Measurements from ENCODE around the gene UBB. TPM values are rescaled to one million over a fixed set of nuclear protein-coding genes. Genes with fewer than 3 reads are reported as not detected.

Gene UBB
- total and polyA plus RNA-seq, 9 of the 15 experiments (the other 6 are each of a cell fraction or from before 2014, with no cell fraction given): 1,069 to 4,143 (median 1,696) TPM

GRCh38 chr17:16419074-16419928 lies 38.4 kb downstream of the UBB start (continued):
- TF ChIP-seq, protein P1, sequence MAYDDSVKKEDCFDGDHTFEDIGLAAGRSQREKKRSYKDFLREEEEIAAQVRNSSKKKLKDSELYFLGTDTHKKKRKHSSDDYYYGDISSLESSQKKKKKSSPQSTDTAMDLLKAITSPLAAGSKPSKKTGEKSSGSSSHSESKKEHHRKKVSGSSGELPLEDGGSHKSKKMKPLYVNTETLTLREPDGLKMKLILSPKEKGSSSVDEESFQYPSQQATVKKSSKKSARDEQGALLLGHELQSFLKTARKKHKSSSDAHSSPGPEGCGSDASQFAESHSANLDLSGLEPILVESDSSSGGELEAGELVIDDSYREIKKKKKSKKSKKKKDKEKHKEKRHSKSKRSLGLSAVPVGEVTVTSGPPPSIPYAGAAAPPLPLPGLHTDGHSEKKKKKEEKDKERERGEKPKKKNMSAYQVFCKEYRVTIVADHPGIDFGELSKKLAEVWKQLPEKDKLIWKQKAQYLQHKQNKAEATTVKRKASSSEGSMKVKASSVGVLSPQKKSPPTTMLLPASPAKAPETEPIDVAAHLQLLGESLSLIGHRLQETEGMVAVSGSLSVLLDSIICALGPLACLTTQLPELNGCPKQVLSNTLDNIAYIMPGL (CRISPR knock-in tag; IDR thresholded peaks at IDR 0.05): no peak
- TF ChIP-seq HDAC3 (IDR thresholded peaks at IDR 0.05; ENCODE audit: borderline replicate concordance, partially characterized antibody) (no peak), MYNN (IDR thresholded peaks at IDR 0.05) (peak; percentile 50; the same call in 1 of the 2 replicates), MYNN (CRISPR knock-in tag; IDR thresholded peaks at IDR 0.05) (no peak), ZNF740 (CRISPR knock-in tag; IDR thresholded peaks at IDR 0.05) (no peak; the same call in 1 of the 2 replicates), ZNF740 (tag; IDR thresholded peaks at IDR 0.05) (no peak), RCOR1 (IDR thresholded peaks at IDR 0.05; ENCODE audit: borderline replicate concordance in 1 of 2, low read depth in 2 of 2, low read length in 2 of 2) (peak in 1 of 2 experiments; percentile 75; a peak in 1 of 4 replicates), NFE2 (IDR thresholded peaks at IDR 0.05; ENCODE audit: low read depth) (peak; percentile 63), ZBTB26 (CRISPR knock-in tag; IDR thresholded peaks at IDR 0.05) (0 out of 2 replicates have a peak, but pooled peaks have one; percentile 4), TBL1XR1 (IDR thresholded peaks at IDR 0.05; ENCODE audit: low read length in 2 of 2) (peak in 1 of 2 experiments; percentile 55; a peak in 1 of 4 replicates), E2F1 (CRISPR knock-in tag; IDR thresholded peaks at IDR 0.05) (no peak), CREB1 (IDR thresholded peaks at IDR 0.05) (no peak), CREB1 (CRISPR knock-in tag; IDR thresholded peaks at IDR 0.05) (no peak), MTA1 (IDR thresholded peaks at IDR 0.05; ENCODE audit: borderline replicate concordance) (no peak), BACH1 (tag; IDR thresholded peaks at IDR 0.05) (peak; percentile 50; the same call in 1 of the 2 replicates), MEF2A (IDR thresholded peaks at IDR 0.05; ENCODE audit: control insufficient read depth, low read depth, low read length) (no peak)
- TF ChIP-seq, protein P2, sequence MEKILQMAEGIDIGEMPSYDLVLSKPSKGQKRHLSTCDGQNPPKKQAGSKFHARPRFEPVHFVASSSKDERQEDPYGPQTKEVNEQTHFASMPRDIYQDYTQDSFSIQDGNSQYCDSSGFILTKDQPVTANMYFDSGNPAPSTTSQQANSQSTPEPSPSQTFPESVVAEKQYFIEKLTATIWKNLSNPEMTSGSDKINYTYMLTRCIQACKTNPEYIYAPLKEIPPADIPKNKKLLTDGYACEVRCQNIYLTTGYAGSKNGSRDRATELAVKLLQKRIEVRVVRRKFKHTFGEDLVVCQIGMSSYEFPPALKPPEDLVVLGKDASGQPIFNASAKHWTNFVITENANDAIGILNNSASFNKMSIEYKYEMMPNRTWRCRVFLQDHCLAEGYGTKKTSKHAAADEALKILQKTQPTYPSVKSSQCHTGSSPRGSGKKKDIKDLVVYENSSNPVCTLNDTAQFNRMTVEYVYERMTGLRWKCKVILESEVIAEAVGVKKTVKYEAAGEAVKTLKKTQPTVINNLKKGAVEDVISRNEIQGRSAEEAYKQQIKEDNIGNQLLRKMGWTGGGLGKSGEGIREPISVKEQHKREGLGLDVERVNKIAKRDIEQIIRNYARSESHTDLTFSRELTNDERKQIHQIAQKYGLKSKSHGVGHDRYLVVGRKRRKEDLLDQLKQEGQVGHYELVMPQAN (IDR thresholded peaks at IDR 0.05; ENCODE audit: borderline replicate concordance): no peak

All from K562 (cell line).